Endodermal cell (in vitro differentiated cells): Measurements from ENCODE around the gene SPRTN. TPM values are rescaled to one million over a fixed set of nuclear protein-coding genes. Genes with fewer than 3 reads are reported as not detected.

ENCODE experiments used
- DNase-seq: peaks from one replicate; pipeline ENCODE4 v3.0.0-alpha.2; 2017
- H3K27ac ChIP-seq: 2 replicates; pipeline ENCODE4 v1.5.1; 2013; ENCODE audit warnings: mild to moderate bottlenecking, low read depth, low read length, moderate library complexity
- H3K27me3 ChIP-seq: 2 replicates; pipeline ENCODE4 v1.6.1; 2013; ENCODE audit warnings: mild to moderate bottlenecking, low read length, moderate library complexity; ENCODE audit not compliant: insufficient read depth, control insufficient read depth, poor library complexity, severe bottlenecking
- H3K36me3 ChIP-seq: 2 replicates; pipeline ENCODE4 v1.7.0; 2013; ENCODE audit warnings: mild to moderate bottlenecking, low read length, moderate library complexity; ENCODE audit not compliant: control insufficient read depth, insufficient read depth
- H3K4me1 ChIP-seq: one replicate; pipeline ENCODE4 v1.7.0; 2013; ENCODE audit warnings: low read length; ENCODE audit not compliant: control insufficient read depth, insufficient read depth
- H3K4me3 ChIP-seq: 2 replicates; pipeline ENCODE4 v1.5.1; 2013; ENCODE audit warnings: mild to moderate bottlenecking, low read length, moderate library complexity
- H3K9ac ChIP-seq: 2 replicates; pipeline ENCODE4 v1.6.1; 2013; ENCODE audit warnings: mild to moderate bottlenecking, low read length, moderate library complexity; ENCODE audit not compliant: poor library complexity, severe bottlenecking; ENCODE audit errors: extremely low read depth
- H3K9me3 ChIP-seq: 2 replicates; pipeline ENCODE4 v1.6.1; 2013; ENCODE audit warnings: mild to moderate bottlenecking, low read length, moderate library complexity; ENCODE audit not compliant: control insufficient read depth
- H3K27ac Mint-ChIP-seq: 2 replicates; pipeline ENCODE4 v1.8.0; 2020; ENCODE audit warnings: mixed read lengths
- H3K27me3 Mint-ChIP-seq: 2 replicates; pipeline ENCODE4 v1.8.0; 2021; ENCODE audit warnings: mild to moderate bottlenecking, mixed read lengths; ENCODE audit not compliant: insufficient read depth
- H3K36me3 Mint-ChIP-seq: 2 replicates; pipeline ENCODE4 v1.8.0; 2020; ENCODE audit warnings: low read depth, mixed read lengths
- H3K4me1 Mint-ChIP-seq: 2 replicates; pipeline ENCODE4 v1.8.0; 2020; ENCODE audit warnings: mixed read lengths
- H3K4me3 Mint-ChIP-seq: 2 replicates; pipeline ENCODE4 v1.8.0; 2020; ENCODE audit warnings: mild to moderate bottlenecking, moderate library complexity, mixed read lengths
- H3K9me3 Mint-ChIP-seq: 2 replicates; pipeline ENCODE4 v1.8.0; 2020; ENCODE audit warnings: mild to moderate bottlenecking, mixed read lengths
- WGBS, 2 experiments: methylation state at CpG; one replicate each; pipeline versions ENCODE4 v1.1.5 to v1.1.7; 2013; ENCODE audit warnings: missing lambda C conversion rate in 2 of 2, mixed read lengths in 1 of 2; ENCODE audit not compliant: insufficient coverage in 1 of 2, insufficient read length in 1 of 2; 5-methylcytosine and 5-hydroxymethylcytosine counted together
- total RNA-seq, 2 donors: library from RNA; stranded (reverse); fragmentation: NEBNext Ultra II Directional in 1 of 2; extraction: Animal tissue kit (Norgen Biotek cat#: 25700) in 1 of 2; gene quantifications; 2 replicates in 1 of 2; 3 replicates in 1 of 2; pipeline ENCODE4 v1.2.1, GENCODE V29; 2021
- TF ChIP-seq, protein P1 (sequence below): fragments of 200-600 bp; sonication (generic); conservative IDR thresholded peaks from 2 replicates; pipeline ENCODE4 v1.5.0; 2021; ENCODE audit warnings: antibody characterized with exemption, mild to moderate bottlenecking

Gene SPRTN
- total RNA-seq, 2 donors from 2014 or later = 12.4 to 20.4 TPM

DNA sequence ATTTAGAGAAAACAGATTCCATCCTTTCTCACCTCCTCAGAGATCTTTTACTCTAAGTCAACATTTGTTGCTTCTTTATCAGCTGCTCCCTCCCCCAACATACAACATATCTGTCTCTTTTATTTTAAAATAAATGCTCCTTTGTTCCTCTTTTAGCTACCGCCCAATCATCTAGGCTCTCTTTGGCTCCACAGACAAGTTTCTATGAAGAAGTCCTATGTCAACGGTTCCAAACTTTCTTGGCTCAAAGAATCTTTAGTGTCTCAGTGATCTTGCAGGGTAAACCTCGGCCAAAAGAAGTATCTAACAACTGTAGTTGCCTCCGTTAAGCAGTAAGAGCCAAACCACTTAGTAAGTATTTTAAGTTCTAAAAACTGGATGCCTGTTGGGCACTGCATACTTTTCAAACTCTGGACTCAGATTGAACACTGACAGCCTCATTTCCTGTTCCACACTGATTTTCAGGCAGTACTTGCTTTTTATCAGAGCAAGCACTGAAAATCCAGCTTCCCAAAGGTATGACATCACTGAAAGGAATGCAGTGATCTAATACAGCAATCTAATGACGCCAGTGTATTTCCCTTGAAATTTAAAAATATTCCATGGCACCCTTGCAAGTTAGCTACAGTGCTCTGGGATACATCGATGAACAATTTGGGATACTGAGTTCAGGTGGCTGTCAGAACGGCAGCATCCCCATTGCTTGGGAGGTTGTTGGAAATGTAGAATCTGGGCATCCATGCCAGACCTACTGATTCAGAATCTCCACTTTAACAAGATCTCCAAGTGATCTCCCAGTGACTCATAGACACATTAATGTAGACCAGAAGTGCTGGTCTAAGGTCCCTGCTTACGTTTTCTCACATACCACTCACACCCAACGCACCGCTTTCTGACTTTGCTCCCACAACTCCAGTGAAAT is 57.2 kb downstream of the SPRTN start:
- Mint-ChIP-seq H3K4me1 (peaks cover 55% of the 10 kb centered on the region), H3K36me3 (no peaks in the 10 kb centered on the region), H3K4me3 (no peak overlapping the region), H3K27me3 (no peaks in the 10 kb centered on the region), H3K27ac (peak overlapping the region; percentile 91), H3K9me3 (no peaks in the 10 kb centered on the region)
- TF ChIP-seq, protein P1, sequence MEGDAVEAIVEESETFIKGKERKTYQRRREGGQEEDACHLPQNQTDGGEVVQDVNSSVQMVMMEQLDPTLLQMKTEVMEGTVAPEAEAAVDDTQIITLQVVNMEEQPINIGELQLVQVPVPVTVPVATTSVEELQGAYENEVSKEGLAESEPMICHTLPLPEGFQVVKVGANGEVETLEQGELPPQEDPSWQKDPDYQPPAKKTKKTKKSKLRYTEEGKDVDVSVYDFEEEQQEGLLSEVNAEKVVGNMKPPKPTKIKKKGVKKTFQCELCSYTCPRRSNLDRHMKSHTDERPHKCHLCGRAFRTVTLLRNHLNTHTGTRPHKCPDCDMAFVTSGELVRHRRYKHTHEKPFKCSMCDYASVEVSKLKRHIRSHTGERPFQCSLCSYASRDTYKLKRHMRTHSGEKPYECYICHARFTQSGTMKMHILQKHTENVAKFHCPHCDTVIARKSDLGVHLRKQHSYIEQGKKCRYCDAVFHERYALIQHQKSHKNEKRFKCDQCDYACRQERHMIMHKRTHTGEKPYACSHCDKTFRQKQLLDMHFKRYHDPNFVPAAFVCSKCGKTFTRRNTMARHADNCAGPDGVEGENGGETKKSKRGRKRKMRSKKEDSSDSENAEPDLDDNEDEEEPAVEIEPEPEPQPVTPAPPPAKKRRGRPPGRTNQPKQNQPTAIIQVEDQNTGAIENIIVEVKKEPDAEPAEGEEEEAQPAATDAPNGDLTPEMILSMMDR = no peak
- H3K36me3 ChIP-seq = no peaks in the 10 kb centered on the region
- H3K27me3 ChIP-seq = no peaks in the 10 kb centered on the region
- H3K4me3 ChIP-seq = peak overlapping the region; percentile 9
- peaks cover 20% of the 10 kb centered on the region for H3K4me1 ChIP-seq
- 87 to 89% methylated on average over 7 to 10 of the region's 10 CpGs for WGBS, 2 experiments
- H3K9ac ChIP-seq = peak overlapping the region; percentile 45
- no peaks in the 10 kb centered on the region for H3K9me3 ChIP-seq
- DNase-seq = no peak
- H3K27ac ChIP-seq = peak overlapping the region; percentile 25

GRCh38 chr1:231395998-231396390 is 57.9 kb downstream of the SPRTN start:
- peak overlapping the region; percentile 41 for H3K9ac ChIP-seq
- no peak overlapping the region for H3K4me3 Mint-ChIP-seq
- peak overlapping the region; percentile 91 for H3K27ac Mint-ChIP-seq
- no peaks in the 10 kb centered on the region for H3K9me3 ChIP-seq
- peaks cover 55% of the 10 kb centered on the region for H3K4me1 Mint-ChIP-seq
- H3K4me1 ChIP-seq = peaks cover 20% of the 10 kb centered on the region
- H3K27ac ChIP-seq = no peak overlapping the region
- DNase-seq = no peak
- H3K4me3 ChIP-seq = no peak overlapping the region
- H3K36me3 Mint-ChIP-seq = no peaks in the 10 kb centered on the region
- H3K9me3 Mint-ChIP-seq = no peaks in the 10 kb centered on the region
- no peaks in the 10 kb centered on the region for H3K27me3 ChIP-seq
- H3K27me3 Mint-ChIP-seq = no peaks in the 10 kb centered on the region
- TF ChIP-seq, protein P1 = no peak
- no peaks in the 10 kb centered on the region for H3K36me3 ChIP-seq
- WGBS, 2 experiments = 83 to 94% methylated on average over 2 to 4 of the region's 4 CpGs

DNA sequence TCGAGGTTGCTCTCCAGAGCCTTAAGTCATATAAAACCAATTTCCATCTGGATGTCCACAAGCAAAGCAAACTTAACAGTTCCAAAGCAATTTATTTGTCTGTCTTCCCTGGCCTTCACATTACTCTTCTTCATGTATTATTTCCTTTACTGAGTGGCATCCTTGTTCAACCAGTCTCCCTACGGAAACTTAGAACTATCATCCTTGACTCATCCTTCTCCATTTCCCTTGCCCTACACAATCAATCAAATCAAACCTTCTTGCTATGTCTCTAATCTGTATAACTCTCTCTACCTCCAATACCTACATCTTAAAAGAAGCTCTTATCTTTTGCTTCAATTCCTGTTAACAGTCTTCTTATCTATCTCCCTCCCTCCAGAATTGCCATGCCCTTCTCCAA is 58.5 kb downstream of the SPRTN start:
- Histone ChIP-seq H3K4me1 (peaks cover 20% of the 10 kb centered on the region), H3K4me3 (no peak overlapping the region), H3K27ac (no peak overlapping the region), H3K36me3 (no peaks in the 10 kb centered on the region), H3K27me3 (no peaks in the 10 kb centered on the region), H3K9me3 (no peaks in the 10 kb centered on the region), H3K9ac (no peak overlapping the region)
- DNase-seq = no peak
- H3K27ac Mint-ChIP-seq = no peak overlapping the region
- H3K4me1 Mint-ChIP-seq = peaks cover 55% of the 10 kb centered on the region
- TF ChIP-seq, protein P1 = no peak
- no peaks in the 10 kb centered on the region for H3K9me3 Mint-ChIP-seq
- no peaks in the 10 kb centered on the region for H3K36me3 Mint-ChIP-seq
- H3K4me3 Mint-ChIP-seq = no peak overlapping the region
- no peaks in the 10 kb centered on the region for H3K27me3 Mint-ChIP-seq
- WGBS, 2 experiments = 85 to 89% methylated on average over 2 of the region's 2 CpGs
